Transverse colon (tissue), 4 donors: ENCODE measurements around the gene DLG2. TPM values are rescaled to one million over a fixed set of nuclear protein-coding genes. Genes with fewer than 3 reads are reported as not detected.

Source experiments
- DNase-seq: peaks from one replicate; pipeline ENCODE4 v3.0.0-alpha.2; 2019
- H3K27ac ChIP-seq, 4 donors: fragments of 200-600 bp; sonication (generic); 2 replicates each; pipeline ENCODE4 v1.5.1; 2016 to 2018; ENCODE audit warnings: inconsistent platforms in 4 of 4
- H3K27me3 ChIP-seq: fragments of 200-600 bp; sonication (generic); 2 replicates; pipeline ENCODE4 v1.5.1; 2017; ENCODE audit warnings: inconsistent platforms
- H3K36me3 ChIP-seq, 4 donors: fragments of 200-600 bp; sonication (generic); 2 replicates each; pipeline ENCODE4 v1.5.1; 2017 to 2019; ENCODE audit warnings: inconsistent platforms in 4 of 4
- H3K4me1 ChIP-seq, 4 donors: fragments of 200-600 bp; sonication (generic); 2 replicates each; pipeline ENCODE4 v1.5.1; 2017 to 2020; ENCODE audit warnings: inconsistent platforms in 4 of 4
- H3K4me3 ChIP-seq, 4 donors: fragments of 200-600 bp; sonication (generic); 1 replicate in 1 of 4; 2 replicates in 3 of 4; pipeline versions ENCODE4 v1.5.1 to v1.6.1; 2017 to 2019; ENCODE audit warnings: inconsistent platforms in 4 of 4
- H3K9me3 ChIP-seq, 2 donors: fragments of 200-600 bp; sonication (generic); 2 replicates each; pipeline ENCODE4 v1.5.1; 2017 to 2019; ENCODE audit warnings: inconsistent platforms in 2 of 2
- EP300 ChIP-seq: sonication (generic); formaldehyde crosslinking; IDR thresholded peaks from one replicate; pipeline ENCODE4 v1.6.1; 2017; ENCODE audit warnings: antibody characterized with exemption, low read depth
- POLR2A ChIP-seq: fragments of 450-650 bp; IDR thresholded peaks from one replicate; pipeline ENCODE4 v1.6.1; 2016; ENCODE audit warnings: antibody characterized with exemption, mild to moderate bottlenecking, moderate library complexity
- POLR2AphosphoS5 ChIP-seq, 3 donors: sonication (generic); formaldehyde crosslinking; IDR thresholded peaks; one replicate each; pipeline ENCODE4 v1.6.1; 2016; ENCODE audit warnings: antibody characterized with exemption in 3 of 3
- WGBS, 2 donors: methylation state at CpG; one replicate each; pipeline ENCODE4 v1.1.5; 2018; ENCODE audit warnings: low coverage in 1 of 2; 5-methylcytosine and 5-hydroxymethylcytosine counted together
- in situ Hi-C, 4 donors: fragments of 200-750 bp; cut with MboI; loops; one replicate each; pipeline versions ENCODE4 v1.15.0 to v1.15.1; 2017; ENCODE audit warnings: low sequenced_read_pairs in 3 of 4, low pct_ligation_motif_present in 1 of 4, low pct_unique_long_range_greater_than_20kb in 1 of 4
- intact Hi-C: fragments of 100-400 bp; cut with DNase I; formaldehyde crosslinking; loops from one replicate; pipeline ENCODE4 v1.15.1; 2023; ENCODE audit warnings: low total_unique reads
- total RNA-seq, 4 donors: library from RNA; depleted of rRNA; stranded (reverse); fragments of >200 nt; gene quantifications; one replicate each; pipeline ENCODE4 v1.1.0, GENCODE V29; 2016
- TF ChIP-seq, protein P1 (sequence below), 5 experiments: fragments of 200-600 bp in 3 of 5; fragments of 450-650 bp in 2 of 5; sonication (generic) in 3 of 5; IDR thresholded peaks; 1 replicate in 2 of 5; 2 replicates in 3 of 5; pipeline ENCODE4 v1.5.1; 2016 to 2017; ENCODE audit warnings: antibody characterized with exemption in 5 of 5, inconsistent platforms in 3 of 5, mild to moderate bottlenecking in 2 of 5, moderate library complexity in 1 of 5

Gene DLG2
- total RNA-seq, 4 donors from 2014 or later = 1.9 to 28.3 (median 3.7) TPM

GRCh38 chr11:83918476-83918875, 1708.7 kb downstream of the DLG2 start:
- 40 to 53% methylated on average over 2 to 3 of the region's 3 CpGs for WGBS, 2 donors
- H3K4me1 ChIP-seq = no peaks in the 10 kb centered on the region
- H3K27me3 ChIP-seq = no peaks in the 10 kb centered on the region
- in situ Hi-C loops (no loop called here), intact Hi-C loops (no loop called here)
- no peaks in the 10 kb centered on the region for H3K36me3 ChIP-seq
- no peak overlapping the region for H3K27ac ChIP-seq
- DNase-seq = no peak
- no peaks in the 10 kb centered on the region for H3K9me3 ChIP-seq
- no peak overlapping the region for H3K4me3 ChIP-seq
- TF ChIP-seq EP300 = no peak
- TF ChIP-seq, protein P1, sequence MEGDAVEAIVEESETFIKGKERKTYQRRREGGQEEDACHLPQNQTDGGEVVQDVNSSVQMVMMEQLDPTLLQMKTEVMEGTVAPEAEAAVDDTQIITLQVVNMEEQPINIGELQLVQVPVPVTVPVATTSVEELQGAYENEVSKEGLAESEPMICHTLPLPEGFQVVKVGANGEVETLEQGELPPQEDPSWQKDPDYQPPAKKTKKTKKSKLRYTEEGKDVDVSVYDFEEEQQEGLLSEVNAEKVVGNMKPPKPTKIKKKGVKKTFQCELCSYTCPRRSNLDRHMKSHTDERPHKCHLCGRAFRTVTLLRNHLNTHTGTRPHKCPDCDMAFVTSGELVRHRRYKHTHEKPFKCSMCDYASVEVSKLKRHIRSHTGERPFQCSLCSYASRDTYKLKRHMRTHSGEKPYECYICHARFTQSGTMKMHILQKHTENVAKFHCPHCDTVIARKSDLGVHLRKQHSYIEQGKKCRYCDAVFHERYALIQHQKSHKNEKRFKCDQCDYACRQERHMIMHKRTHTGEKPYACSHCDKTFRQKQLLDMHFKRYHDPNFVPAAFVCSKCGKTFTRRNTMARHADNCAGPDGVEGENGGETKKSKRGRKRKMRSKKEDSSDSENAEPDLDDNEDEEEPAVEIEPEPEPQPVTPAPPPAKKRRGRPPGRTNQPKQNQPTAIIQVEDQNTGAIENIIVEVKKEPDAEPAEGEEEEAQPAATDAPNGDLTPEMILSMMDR (IDR thresholded peaks at IDR 0.05) = no peak
- no peak for TF ChIP-seq POLR2AphosphoS5 (IDR thresholded peaks at IDR 0.05)
- no peak for TF ChIP-seq POLR2A

DNA sequence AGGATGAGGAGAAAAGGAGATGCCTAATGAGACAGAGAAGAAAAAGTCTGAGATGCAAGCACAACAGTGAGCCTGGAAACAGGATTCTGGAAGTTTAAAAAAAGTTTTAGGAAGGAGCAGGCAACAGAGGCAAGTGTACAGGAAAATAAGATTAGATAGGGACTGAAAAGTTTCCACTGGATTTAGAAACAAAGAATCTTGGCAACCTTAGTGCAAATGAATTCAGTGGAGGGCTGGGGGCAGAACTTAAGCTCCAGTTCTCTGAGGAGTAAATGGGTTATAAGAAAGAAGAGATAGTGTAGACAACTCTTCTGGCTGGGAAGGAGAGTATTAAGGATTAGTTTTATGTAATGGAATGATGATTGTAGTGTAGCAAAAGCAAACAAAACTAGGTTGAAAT, 1712.1 kb downstream of the DLG2 start:
- Histone ChIP-seq H3K9me3 (no peaks in the 10 kb centered on the region), H3K27me3 (no peaks in the 10 kb centered on the region), H3K27ac (no peak overlapping the region), H3K4me1 (no peaks in the 10 kb centered on the region), H3K4me3 (no peak overlapping the region), H3K36me3 (no peaks in the 10 kb centered on the region)
- TF ChIP-seq POLR2AphosphoS5 (IDR thresholded peaks at IDR 0.05) (no peak), POLR2A (no peak), EP300 (no peak)
- TF ChIP-seq, protein P1 (IDR thresholded peaks at IDR 0.05) = no peak
- in situ Hi-C loops = no loop called here
- no peak for DNase-seq
- intact Hi-C loops = no loop called here

GRCh38 chr11:83909579-83910534, 1717.3 kb downstream of the DLG2 start:
- no peak for DNase-seq
- in situ Hi-C loops = no loop called here
- Histone ChIP-seq H3K36me3 (no peaks in the 10 kb centered on the region), H3K4me3 (no peak overlapping the region), H3K4me1 (no peaks in the 10 kb centered on the region), H3K27ac (no peak overlapping the region), H3K27me3 (no peaks in the 10 kb centered on the region), H3K9me3 (no peaks in the 10 kb centered on the region)
- intact Hi-C loops = no loop called here
- TF ChIP-seq POLR2AphosphoS5 (IDR thresholded peaks at IDR 0.05) = no peak
- TF ChIP-seq, protein P1 (IDR thresholded peaks at IDR 0.05) = no peak
- no peak for TF ChIP-seq POLR2A
- TF ChIP-seq EP300 = no peak
- WGBS, 2 donors = 59 to 68% methylated on average over 5 of the region's 5 CpGs

- no peaks in the 10 kb centered on the region for H3K36me3 ChIP-seq
- intact Hi-C loops (no loop called here), in situ Hi-C loops (no loop called here)
- H3K4me3 ChIP-seq = no peak overlapping the region
- no peak overlapping the region for H3K27ac ChIP-seq
- WGBS, 2 donors = 77 to 87% methylated on average over 7 of the region's 7 CpGs
- TF ChIP-seq, protein P1 (IDR thresholded peaks at IDR 0.05) = no peak
- no peak for TF ChIP-seq POLR2A
- TF ChIP-seq POLR2AphosphoS5 (IDR thresholded peaks at IDR 0.05) = no peak
- TF ChIP-seq EP300 = no peak
- H3K27me3 ChIP-seq = no peaks in the 10 kb centered on the region
- H3K4me1 ChIP-seq = no peaks in the 10 kb centered on the region
- DNase-seq = no peak
- H3K9me3 ChIP-seq = no peaks in the 10 kb centered on the region
Measured at GRCh38 chr11:83908298-83908856, 1718.8 kb downstream of the DLG2 start.
